GM18520 (cell line): ENCODE measurements around the gene CTIF.

Experiments
- ATAC-seq: cut with Tn5 transposase; IDR thresholded peaks from one replicate; pipeline ENCODE4 v1.9.1; 2021; ENCODE audit not compliant: unreplicated experiment

The CTIF gene

GRCh38 chr18:48550101-48550729, 11.4 kb downstream of the CTIF start:
- no peak for ATAC-seq

GRCh38 chr18:48551100-48551499, 12.3 kb downstream of the CTIF start:
- ATAC-seq = no peak

- no peak for ATAC-seq
Observed at GRCh38 chr18:48552130-48552529, 13.3 kb downstream of the CTIF start.

GRCh38 chr18:48553236-48553635, 14.4 kb downstream of the CTIF start:
- no peak for ATAC-seq

GRCh38 chr18:48554610-48555400, 16.0 kb downstream of the CTIF start:
- no peak for ATAC-seq

- no peak for ATAC-seq
Observed at GRCh38 chr18:48555465-48555995, 16.7 kb downstream of the CTIF start.

- no peak for ATAC-seq
Observed at GRCh38 chr18:48557640-48558174, 18.9 kb downstream of the CTIF start.

- no peak for ATAC-seq
Observed at GRCh38 chr18:48558248-48558647, 19.4 kb downstream of the CTIF start.

GRCh38 chr18:48560491-48560890, 21.7 kb downstream of the CTIF start:
- no peak for ATAC-seq

GRCh38 chr18:48562075-48562474, 23.2 kb downstream of the CTIF start:
- ATAC-seq = no peak

GRCh38 chr18:48563027-48563426, 24.2 kb downstream of the CTIF start:
- ATAC-seq = no peak

GRCh38 chr18:48564139-48564538, 25.3 kb downstream of the CTIF start:
- no peak for ATAC-seq

- no peak for ATAC-seq
Observed at GRCh38 chr18:48565105-48565504, 26.3 kb downstream of the CTIF start.

- ATAC-seq = no peak
Observed at GRCh38 chr18:48566589-48566988, 27.8 kb downstream of the CTIF start.

GRCh38 chr18:48567388-48567787, 28.6 kb downstream of the CTIF start:
- no peak for ATAC-seq

- no peak for ATAC-seq
Observed at GRCh38 chr18:48569139-48569914, 30.5 kb downstream of the CTIF start.

- no peak for ATAC-seq
Observed at GRCh38 chr18:48569915-48570264, 31.1 kb downstream of the CTIF start.

- ATAC-seq = no peak
Observed at GRCh38 chr18:48570313-48570712, 31.5 kb downstream of the CTIF start.

- no peak for ATAC-seq
Observed at GRCh38 chr18:48571639-48572384, 33.0 kb downstream of the CTIF start.

GRCh38 chr18:48572402-48573126, 33.7 kb downstream of the CTIF start:
- no peak for ATAC-seq
